ENCODE data around the gene C1RL. TPM values are rescaled to one million over a fixed set of nuclear protein-coding genes. Genes with fewer than 3 reads are reported as not detected.

The C1RL gene
- total RNA-seq, 4 donors from 2014 or later = 15.4 to 121 (median 37.4) TPM

DNA sequence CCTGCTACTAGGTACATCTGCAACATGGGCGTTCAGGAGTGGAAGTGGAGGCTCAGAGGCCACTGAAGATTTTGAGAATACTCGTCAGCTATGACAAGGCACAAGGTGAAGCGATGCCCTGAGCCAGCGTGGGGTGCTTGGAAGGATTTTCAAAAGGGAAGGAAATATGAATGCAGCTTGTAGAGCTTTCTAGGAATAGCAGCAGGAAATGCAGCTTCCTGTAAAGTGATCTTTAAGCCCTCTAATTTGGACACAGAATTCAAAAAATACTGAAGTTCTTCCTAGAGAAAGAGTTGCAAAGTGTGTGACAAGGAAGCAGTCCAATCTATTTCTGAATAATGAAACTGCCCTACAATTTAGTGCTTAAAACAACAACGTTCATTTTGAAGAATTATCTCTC lies 61.7 kb downstream of the C1RL start:
- Histone ChIP-seq H3K36me3 (no peaks in the 10 kb centered on the region), H3K27me3 (no peaks in the 10 kb centered on the region), H3K9me3 (no peaks in the 10 kb centered on the region), H3K4me1 (no peaks in the 10 kb centered on the region), H3K27ac (no peak overlapping the region), H3K4me3 (no peak overlapping the region)
- intact Hi-C loops (cut with DNase I; ENCODE audit: low total_unique reads) = no loop called here
- no peak for DNase-seq
- TF ChIP-seq, protein P1, sequence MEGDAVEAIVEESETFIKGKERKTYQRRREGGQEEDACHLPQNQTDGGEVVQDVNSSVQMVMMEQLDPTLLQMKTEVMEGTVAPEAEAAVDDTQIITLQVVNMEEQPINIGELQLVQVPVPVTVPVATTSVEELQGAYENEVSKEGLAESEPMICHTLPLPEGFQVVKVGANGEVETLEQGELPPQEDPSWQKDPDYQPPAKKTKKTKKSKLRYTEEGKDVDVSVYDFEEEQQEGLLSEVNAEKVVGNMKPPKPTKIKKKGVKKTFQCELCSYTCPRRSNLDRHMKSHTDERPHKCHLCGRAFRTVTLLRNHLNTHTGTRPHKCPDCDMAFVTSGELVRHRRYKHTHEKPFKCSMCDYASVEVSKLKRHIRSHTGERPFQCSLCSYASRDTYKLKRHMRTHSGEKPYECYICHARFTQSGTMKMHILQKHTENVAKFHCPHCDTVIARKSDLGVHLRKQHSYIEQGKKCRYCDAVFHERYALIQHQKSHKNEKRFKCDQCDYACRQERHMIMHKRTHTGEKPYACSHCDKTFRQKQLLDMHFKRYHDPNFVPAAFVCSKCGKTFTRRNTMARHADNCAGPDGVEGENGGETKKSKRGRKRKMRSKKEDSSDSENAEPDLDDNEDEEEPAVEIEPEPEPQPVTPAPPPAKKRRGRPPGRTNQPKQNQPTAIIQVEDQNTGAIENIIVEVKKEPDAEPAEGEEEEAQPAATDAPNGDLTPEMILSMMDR (IDR thresholded peaks at IDR 0.05) = no peak
- TF ChIP-seq POLR2A (IDR thresholded peaks at IDR 0.05) = no peak

DNA sequence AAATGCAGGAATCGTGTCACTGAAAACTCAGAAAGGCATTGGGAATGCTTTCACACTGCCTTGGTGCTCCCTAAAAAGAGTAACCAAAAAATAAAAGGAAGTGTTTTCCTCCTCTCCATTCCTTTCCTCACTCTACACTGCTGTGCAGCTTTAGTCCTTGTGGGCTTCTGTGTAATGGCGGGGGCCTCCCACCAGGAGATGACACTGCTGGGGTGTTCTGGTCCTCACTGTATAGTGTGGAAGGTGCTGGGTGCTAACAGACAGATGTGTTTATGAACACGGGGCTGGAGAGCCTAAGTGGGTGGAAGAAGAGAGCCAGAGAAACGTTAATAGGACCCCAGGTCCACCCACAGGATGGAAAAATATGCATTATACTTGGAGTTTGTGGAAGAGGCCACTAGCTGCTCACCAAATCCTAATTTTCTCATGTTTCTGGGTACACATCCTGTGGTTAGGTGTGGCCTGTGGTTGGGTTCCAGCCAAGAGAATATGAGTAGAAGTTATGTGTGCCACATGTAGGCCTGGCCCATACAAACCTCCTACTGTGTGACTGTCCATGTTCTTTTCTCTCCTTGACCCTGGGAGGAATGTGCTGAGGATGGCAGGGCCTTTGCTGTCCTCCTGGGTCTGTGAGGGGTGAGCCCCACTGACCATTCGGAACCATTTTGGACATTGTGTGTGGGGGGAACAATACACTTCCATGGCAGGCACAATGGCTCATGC lies 62.5 kb downstream of the C1RL start:
- TF ChIP-seq, protein P1 (IDR thresholded peaks at IDR 0.05) = no peak
- TF ChIP-seq POLR2A (IDR thresholded peaks at IDR 0.05) = no peak
- Histone ChIP-seq H3K36me3 (no peaks in the 10 kb centered on the region), H3K4me1 (no peaks in the 10 kb centered on the region), H3K27me3 (no peaks in the 10 kb centered on the region), H3K4me3 (no peak overlapping the region), H3K27ac (no peak overlapping the region), H3K9me3 (no peaks in the 10 kb centered on the region)
- DNase-seq = no peak
- intact Hi-C loops (cut with DNase I; ENCODE audit: low total_unique reads) = no loop called here

DNA sequence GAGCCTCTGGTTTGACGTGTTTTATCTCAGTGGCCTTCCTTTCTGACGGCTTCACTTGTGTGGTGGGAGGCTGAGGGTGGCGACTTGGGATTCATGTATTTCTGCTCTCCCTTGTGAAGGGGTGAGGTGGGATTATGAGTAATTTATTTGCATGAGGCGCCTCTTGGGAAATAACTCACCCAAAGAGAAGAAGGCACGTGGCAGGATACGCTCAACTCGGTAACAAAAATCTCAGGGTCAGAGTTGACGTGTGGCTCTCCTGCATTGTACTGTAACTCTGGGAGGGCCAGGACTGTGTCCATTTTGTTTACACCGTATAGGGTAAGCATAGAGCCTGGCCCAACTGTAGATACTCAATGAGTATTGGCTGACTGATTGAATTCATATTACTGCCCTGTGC lies 63.1 kb downstream of the C1RL start:
- no peak for DNase-seq
- no peaks in the 10 kb centered on the region for H3K4me1 ChIP-seq
- intact Hi-C loops (cut with DNase I; ENCODE audit: low total_unique reads) = no loop called here
- no peak overlapping the region for H3K27ac ChIP-seq
- no peak for TF ChIP-seq POLR2A (IDR thresholded peaks at IDR 0.05)
- TF ChIP-seq, protein P1 (IDR thresholded peaks at IDR 0.05) = no peak
- H3K4me3 ChIP-seq = no peak overlapping the region
- H3K27me3 ChIP-seq = no peaks in the 10 kb centered on the region
- no peaks in the 10 kb centered on the region for H3K36me3 ChIP-seq
- H3K9me3 ChIP-seq = no peaks in the 10 kb centered on the region

Small RNA genes lying within 50 kb of the gene (small RNA-seq; reads per million reads assigned to genes)
- gene RNU6-485P = not detected

Other genes with a start within 250 kb of the C1RL start
- gene TPI1, start 241.7 kb downstream of the C1RL start, total RNA-seq = 100 to 1,000 TPM; 159 to 307 (median 240) TPM
- gene SPSB2, start 235.9 kb downstream of the C1RL start, total RNA-seq = 10 to 100 TPM in 1 of 4 donors, 1 to 10 TPM in 3; 2.8 to 11.3 (median 5.0) TPM
- 10 to 100 TPM in 2 of 4 donors, 1 to 10 TPM in 1, under 1 TPM in 1; 0.29 to 13.5 (median 10.6) TPM for gene LRRC23, start 204.4 kb downstream of the C1RL start, total RNA-seq
- 10 to 100 TPM in 3 of 4 donors, 1 to 10 TPM in 1; 9.7 to 84.7 (median 24.4) TPM for gene ENO2, start 194.6 kb downstream of the C1RL start, total RNA-seq
- gene ATN1, start 181.3 kb downstream of the C1RL start, total RNA-seq = 100 to 1,000 TPM in 1 of 4 donors, 10 to 100 TPM in 3; 10.8 to 283 (median 28.7) TPM
- gene RNU7-1, start 165.4 kb downstream of the C1RL start, total RNA-seq = not detected
- 1,000 to 10,000 TPM in 2 of 4 donors, 100 to 1,000 TPM in 2; 259 to 2,496 (median 1,289) TPM for gene C12orf57, start 165.2 kb downstream of the C1RL start, total RNA-seq
- 10 to 100 TPM in 2 of 4 donors, under 1 TPM in 2; 0.59 to 19.8 (median 5.9) TPM for gene PTPN6, start 157.9 kb downstream of the C1RL start, total RNA-seq
- gene PHB2, start 138.6 kb downstream of the C1RL start, total RNA-seq = 100 to 1,000 TPM; 129 to 167 (median 145) TPM
- gene EMG1, start 138.3 kb downstream of the C1RL start, total RNA-seq = 10 to 100 TPM; 25.9 to 62.8 (median 44.0) TPM
- gene LPCAT3, start 90.7 kb downstream of the C1RL start, total RNA-seq = 10 to 100 TPM; 10.2 to 45.1 (median 17.1) TPM
- gene C1S, start 48.5 kb downstream of the C1RL start, total RNA-seq = 100 to 1,000 TPM; 172 to 554 (median 468) TPM
- gene C1R, start 16.8 kb downstream of the C1RL start, total RNA-seq = 100 to 1,000 TPM; 128 to 571 (median 411) TPM
- 10 to 100 TPM in 1 of 4 donors, 1 to 10 TPM in 2, not detected in 1; 2.4 to 26.5 (median 8.2) TPM for gene RBP5, start 19.7 kb upstream of the C1RL start, total RNA-seq
- gene CLSTN3, start 21.2 kb upstream of the C1RL start, total RNA-seq = 100 to 1,000 TPM in 1 of 4 donors, 10 to 100 TPM in 3; 48.1 to 113 (median 94.7) TPM
- 10 to 100 TPM; 51.8 to 67.4 (median 58.0) TPM for gene PEX5, start 80.5 kb upstream of the C1RL start, total RNA-seq
- not detected for gene ACSM4, start 194.9 kb upstream of the C1RL start, total RNA-seq

Data from uterus (tissue), 4 donors.